Natural killer cell (primary cell): ENCODE data around the gene NACA2. TPM values are rescaled to one million over a fixed set of nuclear protein-coding genes. Genes with fewer than 3 reads are reported as not detected.

Experiments used
- ATAC-seq, 3 donors: fragments of 150-1000 bp in 2 of 3; fragments of 200-7000 bp in 1 of 3; cut with Tn5 transposase; 1 replicate in 1 of 3; 2 replicates in 2 of 3; pipeline ENCODE4 v1.10.0; 2021; ENCODE audit warnings: mild to moderate bottlenecking in 2 of 3, moderate library complexity in 2 of 3
- DNase-seq, 2 donors: peaks; one replicate each; pipeline versions ENCODE4 v3.0.0 to v3.0.0-alpha.2; 2013 to 2021; ENCODE audit warnings: mixed read lengths in 1 of 2
- H3K27ac ChIP-seq: one replicate; pipeline ENCODE4 v1.5.1; 2013; ENCODE audit warnings: mild to moderate bottlenecking, low read length
- H3K27me3 ChIP-seq: one replicate; pipeline ENCODE4 v1.6.1; 2013; ENCODE audit warnings: low read length; ENCODE audit not compliant: control insufficient read depth, insufficient read depth
- H3K36me3 ChIP-seq: one replicate; pipeline ENCODE4 v1.6.1; 2013; ENCODE audit warnings: low read length; ENCODE audit not compliant: control insufficient read depth, insufficient read depth
- H3K4me1 ChIP-seq: one replicate; pipeline ENCODE4 v1.6.1; 2013; ENCODE audit warnings: low read length; ENCODE audit not compliant: control insufficient read depth, insufficient read depth
- H3K4me3 ChIP-seq: one replicate; pipeline ENCODE4 v1.5.1; 2013; ENCODE audit warnings: low read length
- H3K9me3 ChIP-seq: one replicate; pipeline ENCODE4 v1.6.1; 2013; ENCODE audit warnings: low read length; ENCODE audit not compliant: control insufficient read depth, insufficient read depth
- H3K27ac Mint-ChIP-seq, 2 donors: one replicate each; pipeline ENCODE4 v1.8.0; 2022; ENCODE audit warnings: mild to moderate bottlenecking in 2 of 2, mixed read lengths in 2 of 2, moderate library complexity in 1 of 2
- H3K27me3 Mint-ChIP-seq, 2 donors: one replicate each; pipeline ENCODE4 v1.8.0; 2022; ENCODE audit warnings: low read depth in 2 of 2, mixed read lengths in 2 of 2
- H3K36me3 Mint-ChIP-seq: one replicate; pipeline ENCODE4 v1.8.0; 2022; ENCODE audit warnings: mixed read lengths
- H3K4me1 Mint-ChIP-seq, 2 donors: one replicate each; pipeline ENCODE4 v1.8.0; 2022; ENCODE audit warnings: mixed read lengths in 2 of 2
- H3K4me3 Mint-ChIP-seq: one replicate; pipeline ENCODE4 v1.8.0; 2022; ENCODE audit warnings: mild to moderate bottlenecking, moderate library complexity, mixed read lengths
- H3K9me3 Mint-ChIP-seq, 2 donors: one replicate each; pipeline ENCODE4 v1.8.0; 2022; ENCODE audit warnings: mixed read lengths in 2 of 2
- CTCF ChIP-seq: fragments of 200-600 bp; IDR thresholded peaks from one replicate; pipeline ENCODE4 v1.8.0; 2022; ENCODE audit warnings: antibody characterized with exemption
- WGBS: methylation state at CpG from one replicate; pipeline ENCODE4 v1.1.7; 2013; ENCODE audit warnings: missing lambda C conversion rate; ENCODE audit not compliant: insufficient coverage; 5-methylcytosine and 5-hydroxymethylcytosine counted together
- intact Hi-C: fragments of 100-400 bp; cut with micrococcal nuclease; formaldehyde crosslinking; loops from one replicate; pipeline ENCODE4 v1.14.2; 2022
- total RNA-seq, 4 donors: library from RNA; stranded (reverse); fragments of 120-200 nt in 1 of 4; gene quantifications; one replicate each; pipeline versions ENCODE4 v1.2.3 to v1.2.4, GENCODE V29; 2013 to 2022

The NACA2 gene
- total RNA-seq, 3 donors from 2014 or later (not counting 1 experiment from before 2014, with no cell fraction given), result not detected

- ATAC-seq (no peak), DNase-seq (no peak)
- no peaks in the 10 kb centered on the region for H3K9me3 ChIP-seq
- H3K4me3 Mint-ChIP-seq, result no peak overlapping the region
- no peak overlapping the region for H3K4me3 ChIP-seq
- no peaks in the 10 kb centered on the region for H3K4me1 ChIP-seq
- peaks cover 7% of the 10 kb centered on the region for H3K27me3 ChIP-seq
- H3K9me3 Mint-ChIP-seq, result no peaks in the 10 kb centered on the region
- no peaks in the 10 kb centered on the region for H3K36me3 ChIP-seq
- peaks cover 13 to 50% of the 10 kb centered on the region in 2 donors for H3K27me3 Mint-ChIP-seq
- H3K27ac ChIP-seq, result no peak overlapping the region
- no peak overlapping the region for H3K27ac Mint-ChIP-seq
- H3K36me3 Mint-ChIP-seq, result no peaks in the 10 kb centered on the region
- 78% methylated on average over 9 of the region's 9 CpGs for WGBS
- TF ChIP-seq CTCF, result no peak
- intact Hi-C loops, result loop anchor here (10.0 kb wide), 1 partner anchor 165 kb away; no protein-coding TSS in a partner anchor
- H3K4me1 Mint-ChIP-seq, result no peaks in the 10 kb centered on the region
Observed at GRCh38 chr17:61579961-61580360, 11.1 kb downstream of the NACA2 start.

GRCh38 chr17:61579347-61579746 lies 11.7 kb downstream of the NACA2 start:
- Histone ChIP-seq H3K27ac (no peak overlapping the region), H3K4me1 (no peaks in the 10 kb centered on the region), H3K36me3 (no peaks in the 10 kb centered on the region), H3K27me3 (peaks cover 7% of the 10 kb centered on the region), H3K9me3 (no peaks in the 10 kb centered on the region), H3K4me3 (no peak overlapping the region)
- no peak for TF ChIP-seq CTCF
- no peak overlapping the region for H3K4me3 Mint-ChIP-seq
- H3K36me3 Mint-ChIP-seq, result no peaks in the 10 kb centered on the region
- peaks cover 13 to 53% of the 10 kb centered on the region in 2 donors for H3K27me3 Mint-ChIP-seq
- H3K27ac Mint-ChIP-seq, result no peak overlapping the region
- no peak for ATAC-seq
- DNase-seq, result no peak
- no peaks in the 10 kb centered on the region for H3K4me1 Mint-ChIP-seq
- WGBS, result 77% methylated on average over 2 of the region's 3 CpGs
- intact Hi-C loops, result no loop called here
- no peaks in the 10 kb centered on the region for H3K9me3 Mint-ChIP-seq

GRCh38 chr17:61578645-61579044 lies 12.4 kb downstream of the NACA2 start:
- no peak overlapping the region for H3K27ac ChIP-seq
- Mint-ChIP-seq H3K36me3 (no peaks in the 10 kb centered on the region), H3K9me3 (no peaks in the 10 kb centered on the region), H3K27ac (no peak overlapping the region), H3K4me1 (no peaks in the 10 kb centered on the region), H3K4me3 (no peak overlapping the region), H3K27me3 (peaks cover 18 to 60% of the 10 kb centered on the region in 2 donors)
- no peaks in the 10 kb centered on the region for H3K4me1 ChIP-seq
- intact Hi-C loops, result no loop called here
- no peak for ATAC-seq
- no peak for DNase-seq
- 100% methylated on average over 1 of the region's 4 CpGs for WGBS
- H3K4me3 ChIP-seq, result no peak overlapping the region
- no peak for TF ChIP-seq CTCF
- H3K27me3 ChIP-seq, result peaks cover 7% of the 10 kb centered on the region
- no peaks in the 10 kb centered on the region for H3K36me3 ChIP-seq
- no peaks in the 10 kb centered on the region for H3K9me3 ChIP-seq

- H3K27ac ChIP-seq, result no peak overlapping the region
- Mint-ChIP-seq H3K4me1 (no peaks in the 10 kb centered on the region), H3K36me3 (no peaks in the 10 kb centered on the region), H3K9me3 (no peaks in the 10 kb centered on the region), H3K27me3 (peaks cover 20 to 70% of the 10 kb centered on the region in 2 donors), H3K27ac (no peak overlapping the region), H3K4me3 (no peak overlapping the region)
- no peak for DNase-seq
- no peak overlapping the region for H3K4me3 ChIP-seq
- no peak for ATAC-seq
- peaks cover 2% of the 10 kb centered on the region for H3K27me3 ChIP-seq
- H3K36me3 ChIP-seq, result no peaks in the 10 kb centered on the region
- H3K9me3 ChIP-seq, result no peaks in the 10 kb centered on the region
- intact Hi-C loops, result no loop called here
- no peak for TF ChIP-seq CTCF
- H3K4me1 ChIP-seq, result no peaks in the 10 kb centered on the region
- WGBS, result no CpG with 5 or more reads among the region's 2 CpGs
Observed at GRCh38 chr17:61575983-61576382, 15.0 kb downstream of the NACA2 start.
